NCI-H524 treated with DMSO at 0.1 percent for 48 hours (cell line): ENCODE measurements around the gene CBR1.
A peak's percentile ranks its signal among the peaks of the same experiment; 100 is the strongest.

Experiments
- DNase-seq: peaks from one replicate; lab custom pipeline; 2025; lab: John Stamatoyannopoulos, UW

Gene CBR1

DNA sequence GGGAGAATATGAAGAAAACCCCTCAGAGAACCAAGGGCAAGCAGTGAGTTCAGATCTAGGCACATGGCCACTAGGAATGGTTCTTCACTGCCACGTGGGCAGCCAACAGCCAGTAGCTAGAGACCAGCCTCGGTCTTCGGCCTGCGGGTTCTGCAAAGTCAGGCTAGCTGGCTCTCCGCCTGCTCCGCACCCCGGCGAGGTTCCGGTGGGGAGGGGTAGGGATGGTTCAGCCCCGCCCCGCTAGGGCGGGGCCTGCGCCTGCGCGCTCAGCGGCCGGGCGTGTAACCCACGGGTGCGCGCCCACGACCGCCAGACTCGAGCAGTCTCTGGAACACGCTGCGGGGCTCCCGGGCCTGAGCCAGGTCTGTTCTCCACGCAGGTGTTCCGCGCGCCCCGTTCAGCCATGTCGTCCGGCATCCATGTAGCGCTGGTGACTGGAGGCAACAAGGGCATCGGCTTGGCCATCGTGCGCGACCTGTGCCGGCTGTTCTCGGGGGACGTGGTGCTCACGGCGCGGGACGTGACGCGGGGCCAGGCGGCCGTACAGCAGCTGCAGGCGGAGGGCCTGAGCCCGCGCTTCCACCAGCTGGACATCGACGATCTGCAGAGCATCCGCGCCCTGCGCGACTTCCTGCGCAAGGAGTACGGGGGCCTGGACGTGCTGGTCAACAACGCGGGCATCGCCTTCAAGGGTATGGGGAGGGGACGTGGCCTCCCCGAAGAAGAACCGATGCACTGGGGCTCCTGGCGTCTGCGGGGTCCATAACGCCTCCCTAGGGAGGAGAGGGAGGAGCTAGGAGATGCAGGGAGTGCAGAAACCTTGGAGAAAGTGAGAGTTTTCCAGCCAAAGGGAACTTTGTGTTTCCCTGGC is at the start of gene CBR1:
CBR1 (plus strand) TSS at position 312 of the 871 bp plus-strand sequence; CDS start at position 404, 92 bp downstream.
- DNase-seq = peak; percentile 50

DNA sequence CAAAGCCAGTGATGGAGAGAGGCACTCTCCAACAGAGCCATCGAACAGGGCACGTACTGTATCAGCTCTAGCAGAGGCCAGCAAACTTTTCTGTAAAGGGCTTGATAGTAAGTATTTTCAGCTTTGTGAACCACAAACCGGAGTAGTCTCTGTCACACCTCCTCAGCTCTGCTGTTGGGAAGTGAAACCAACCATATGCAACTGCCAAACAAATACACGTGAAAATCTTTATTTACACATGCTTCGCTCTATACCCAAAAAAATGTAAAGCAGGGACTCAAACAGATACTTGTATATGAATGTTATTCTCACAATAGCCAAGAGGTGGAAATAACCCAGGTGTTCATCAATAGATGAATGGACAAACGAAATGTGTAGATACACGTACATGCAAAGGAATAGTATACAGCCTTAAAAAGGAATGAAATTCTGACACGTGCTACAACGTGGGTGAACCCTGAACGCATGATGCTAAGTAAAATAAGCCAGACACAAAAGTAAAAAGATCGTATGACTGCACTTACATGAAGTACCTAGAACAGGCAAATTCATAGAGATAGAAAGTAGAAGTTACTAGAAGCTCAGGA is 48.5 kb upstream of the CBR1 start:
- DNase-seq = no peak

DNA sequence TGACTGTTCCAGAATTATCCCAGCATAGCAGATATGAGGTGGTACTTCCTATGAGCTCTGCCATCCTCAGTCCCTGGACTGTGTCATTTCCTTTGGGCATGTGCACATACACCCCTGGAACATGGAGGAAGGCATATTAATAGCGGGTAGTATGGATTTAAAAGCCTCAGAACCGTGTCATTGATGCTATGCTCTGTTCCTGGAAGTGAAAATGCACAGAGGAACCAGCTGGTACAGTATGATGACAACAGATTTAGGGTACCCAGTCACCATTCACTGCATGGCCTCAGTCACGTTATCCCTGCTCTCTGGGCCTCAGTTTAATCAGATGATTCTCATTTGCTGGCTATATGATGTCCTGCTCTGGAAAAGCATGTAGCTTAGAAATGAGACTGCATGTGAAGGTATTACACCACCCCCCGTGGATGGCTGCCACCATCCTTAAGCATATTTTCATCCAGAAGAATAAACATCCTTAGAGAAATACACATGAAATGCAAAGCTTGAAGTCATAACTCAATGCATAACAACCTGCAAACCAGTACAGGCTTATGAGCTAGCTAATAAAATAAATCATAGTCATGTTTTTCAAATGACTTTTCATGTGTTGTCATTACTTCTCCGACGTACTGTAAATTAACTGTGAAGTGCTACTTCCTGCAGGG is 47.3 kb upstream of the CBR1 start:
- no peak for DNase-seq

DNA sequence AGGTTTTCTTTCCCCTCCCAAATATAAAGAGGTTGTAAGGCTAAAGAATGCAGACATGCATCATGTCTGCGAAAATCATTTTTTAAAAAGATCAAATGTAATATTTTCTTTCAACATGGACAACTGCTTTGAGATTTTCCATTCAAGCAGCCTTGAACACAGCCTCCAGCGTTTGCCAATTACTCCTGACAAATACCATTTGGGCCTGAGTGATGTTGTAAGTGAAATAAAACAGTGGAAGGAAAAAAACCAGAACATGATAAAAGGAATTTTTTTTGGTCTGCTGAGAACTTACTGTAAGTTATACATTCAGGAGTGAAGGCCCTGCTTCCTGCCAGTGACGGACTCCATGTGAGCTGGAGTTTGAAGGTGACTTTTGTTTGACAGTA is 46.7 kb upstream of the CBR1 start:
- no peak for DNase-seq

DNA sequence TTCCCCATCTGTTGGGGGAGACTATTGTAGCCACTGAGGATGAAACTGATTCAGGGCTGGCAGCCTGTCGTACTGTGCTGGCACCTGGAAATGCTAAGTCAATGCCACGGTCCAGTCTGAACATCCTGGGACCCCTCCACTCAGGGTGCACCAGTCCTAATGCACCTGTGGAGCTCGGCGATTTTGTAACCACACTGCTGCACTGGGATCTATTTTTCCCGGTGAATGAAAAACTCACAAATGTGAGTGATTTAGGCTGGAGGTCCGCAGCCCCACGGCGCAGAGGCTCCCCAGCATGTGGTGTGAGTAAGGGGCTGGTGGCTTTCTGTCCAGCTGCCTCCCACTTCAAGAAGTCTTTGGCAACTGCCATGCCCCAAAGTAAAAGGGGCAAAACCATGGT is 45.0 kb upstream of the CBR1 start:
- DNase-seq = no peak

DNA sequence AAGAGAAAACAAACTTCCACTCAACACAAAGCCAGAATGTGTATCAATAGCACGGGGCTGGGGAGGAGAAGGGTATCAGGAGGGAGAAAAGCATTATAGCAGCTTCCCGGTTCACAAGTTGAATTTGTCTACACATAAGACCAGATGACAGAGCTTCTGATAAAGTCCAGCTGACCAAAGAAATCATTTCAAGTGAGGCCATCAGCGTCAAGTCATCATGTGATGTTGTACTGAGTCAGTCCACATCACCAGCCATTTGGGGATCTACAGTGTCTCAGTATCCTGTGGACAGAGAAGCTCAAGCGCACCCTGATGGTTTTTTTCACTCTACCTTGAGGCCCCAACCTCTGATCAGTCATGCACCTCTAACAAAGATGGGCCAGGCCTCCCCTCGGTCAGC is 42.5 kb upstream of the CBR1 start:
- no peak for DNase-seq

DNA sequence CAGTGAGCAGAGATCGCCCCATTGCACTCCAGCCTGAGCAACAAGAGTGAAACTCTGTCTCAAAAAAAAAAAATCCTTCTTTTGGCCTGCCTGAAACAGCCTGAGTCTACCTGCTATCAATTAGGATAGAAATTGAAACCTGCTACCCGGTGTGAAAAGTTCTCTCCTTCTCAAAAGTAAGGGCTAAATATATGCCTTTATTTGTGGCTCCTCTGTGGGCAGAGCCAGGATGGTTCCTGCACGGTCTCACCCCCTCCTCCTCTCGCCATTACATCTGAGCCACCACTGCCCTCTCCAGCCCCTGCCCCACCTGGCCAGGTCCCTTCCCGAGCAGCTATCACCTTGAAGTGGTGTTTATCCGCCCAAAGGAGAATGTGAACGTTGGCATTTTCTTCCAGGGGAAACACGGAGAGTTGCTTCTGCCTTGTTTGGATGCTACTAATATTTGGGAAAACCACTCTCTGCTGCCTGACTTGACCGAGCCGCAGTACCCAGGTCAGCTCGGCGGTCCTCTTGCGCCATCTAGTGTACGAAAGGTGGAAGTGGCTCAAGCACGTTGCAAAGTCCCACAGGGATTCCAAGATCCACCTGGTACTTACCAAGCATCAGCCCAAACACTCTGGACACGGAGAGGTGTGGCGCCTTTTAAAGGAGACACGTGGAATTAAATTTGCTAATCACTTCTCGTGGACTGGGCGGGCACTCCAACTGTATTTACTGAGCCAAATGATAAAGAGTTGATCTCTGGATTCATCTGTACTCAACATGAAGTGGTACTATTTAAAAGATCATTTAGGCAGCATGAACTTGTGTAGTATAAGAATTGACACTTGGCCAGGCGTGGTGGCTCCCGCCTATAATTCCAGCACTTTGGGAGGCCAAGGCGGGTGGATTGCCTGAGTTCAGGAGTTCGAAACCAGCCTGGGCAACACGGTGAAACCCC is 41.4 kb upstream of the CBR1 start:
- peak; percentile 39 for DNase-seq

DNA sequence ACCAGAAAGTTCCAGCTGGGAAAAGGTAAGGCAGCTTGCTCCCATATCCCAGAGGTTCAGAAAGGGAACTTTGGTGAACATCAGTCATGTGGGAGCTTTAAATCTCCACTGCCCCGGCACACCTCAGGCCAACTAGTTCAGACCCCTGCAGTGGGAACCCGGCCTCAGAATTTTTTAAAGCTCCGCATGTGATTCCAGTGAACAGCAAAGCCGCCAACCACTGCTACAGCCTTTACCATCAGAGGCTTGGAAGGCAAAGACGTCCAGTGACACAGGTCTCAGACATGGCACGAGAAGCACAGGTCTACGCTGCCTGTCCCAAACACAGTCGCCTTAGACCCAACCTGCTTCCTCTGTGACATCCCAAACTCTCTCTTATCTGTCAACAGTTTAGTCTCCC is 40.5 kb upstream of the CBR1 start:
- DNase-seq = no peak

DNA sequence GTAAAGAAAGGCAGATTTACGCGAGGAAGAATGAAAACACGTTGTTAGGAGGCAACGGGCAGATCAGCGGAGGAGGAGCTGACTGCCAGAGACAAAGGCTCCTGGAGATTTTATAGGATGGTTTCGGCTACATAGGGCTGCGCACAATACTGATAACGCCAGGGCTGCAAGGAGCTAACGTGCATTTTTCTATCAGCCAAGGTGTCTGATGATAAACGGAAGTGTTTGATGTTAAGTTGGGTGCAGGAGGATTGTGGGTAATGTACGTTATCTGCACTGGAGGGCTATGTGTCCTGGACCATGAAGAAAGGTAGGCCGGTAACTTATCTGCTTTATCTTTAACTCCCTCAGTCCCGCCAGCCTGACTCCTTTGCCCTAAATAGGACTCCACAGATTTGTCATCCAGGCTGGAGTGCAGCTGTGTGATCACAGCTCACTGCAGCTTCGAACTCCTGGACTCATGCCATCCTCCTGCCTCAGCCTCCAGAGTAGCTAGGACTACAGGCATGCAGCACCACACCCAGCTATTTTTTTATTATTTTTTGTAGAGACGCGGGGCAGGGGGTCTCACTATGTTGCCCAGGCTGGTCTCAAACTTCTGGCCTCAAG is 39.1 kb upstream of the CBR1 start:
- no peak for DNase-seq

DNA sequence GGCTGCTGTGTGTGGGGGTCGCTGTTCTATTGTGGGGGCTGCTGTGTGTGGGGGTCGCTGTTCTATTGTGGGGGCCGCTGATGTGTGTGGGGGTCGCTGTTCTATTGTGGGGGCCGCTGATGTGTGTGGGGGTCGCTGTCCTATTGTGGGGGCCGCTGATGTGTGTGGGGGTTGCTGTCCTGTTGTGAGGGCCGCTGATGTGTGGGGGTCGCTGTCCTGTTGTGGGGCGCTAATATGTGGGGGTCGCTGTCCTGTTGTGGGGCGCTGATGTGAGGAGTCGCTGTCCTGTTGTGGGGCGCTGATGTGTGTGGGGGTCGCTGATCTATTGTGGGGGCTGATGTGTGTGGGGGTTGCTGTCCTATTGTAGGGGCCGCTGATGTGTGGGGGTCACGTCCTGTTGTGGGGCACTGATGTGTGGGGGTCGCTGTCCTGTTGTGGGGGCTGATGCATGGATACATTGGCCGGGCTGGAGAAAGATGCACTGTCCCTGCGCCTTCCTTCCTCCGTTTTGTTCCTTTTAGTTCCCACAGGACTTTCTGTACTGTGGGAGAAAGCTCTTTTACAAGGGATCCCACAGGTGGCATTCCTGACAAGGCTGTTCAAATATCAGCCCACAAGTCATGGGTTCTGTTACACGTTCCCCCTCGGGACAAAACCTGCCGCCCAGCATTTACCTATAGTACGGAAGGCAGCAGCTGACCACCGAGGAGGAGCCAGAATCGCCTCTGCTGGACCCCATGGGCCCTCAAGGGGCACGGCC is 37.0 kb upstream of the CBR1 start:
- DNase-seq = no peak

DNA sequence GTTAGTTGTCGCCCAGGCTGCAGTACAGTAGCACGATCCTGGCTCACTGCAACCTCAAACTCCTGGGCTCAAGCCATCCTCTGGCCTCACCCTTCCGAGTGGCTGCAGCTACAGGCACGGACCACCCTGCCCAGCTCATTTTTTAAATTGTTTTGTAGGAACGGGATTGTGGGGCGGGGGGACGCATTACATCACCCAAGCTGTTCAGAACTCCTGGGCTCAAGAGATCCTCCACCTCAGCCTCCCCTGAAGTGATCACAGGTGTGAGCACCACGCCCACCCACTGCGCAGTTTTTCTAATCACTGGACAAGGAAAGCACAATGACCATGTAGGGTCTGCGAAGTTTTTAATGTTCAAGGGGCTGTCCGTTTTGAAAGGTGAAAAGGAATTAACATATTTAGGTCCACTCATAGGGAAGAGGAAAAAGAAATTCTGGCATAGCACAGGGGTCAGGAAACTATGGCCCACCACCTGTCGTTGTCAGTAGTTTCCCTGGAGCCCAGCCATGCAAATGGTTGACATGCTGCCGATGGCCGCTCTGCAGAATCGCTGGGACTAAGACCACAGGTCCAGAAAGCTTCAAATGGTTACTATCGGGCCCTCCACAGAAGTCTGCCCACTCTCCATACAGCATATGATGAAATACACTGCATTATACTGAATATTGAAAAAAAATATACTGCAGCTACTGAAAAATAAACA is 35.5 kb upstream of the CBR1 start:
- DNase-seq = no peak

DNA sequence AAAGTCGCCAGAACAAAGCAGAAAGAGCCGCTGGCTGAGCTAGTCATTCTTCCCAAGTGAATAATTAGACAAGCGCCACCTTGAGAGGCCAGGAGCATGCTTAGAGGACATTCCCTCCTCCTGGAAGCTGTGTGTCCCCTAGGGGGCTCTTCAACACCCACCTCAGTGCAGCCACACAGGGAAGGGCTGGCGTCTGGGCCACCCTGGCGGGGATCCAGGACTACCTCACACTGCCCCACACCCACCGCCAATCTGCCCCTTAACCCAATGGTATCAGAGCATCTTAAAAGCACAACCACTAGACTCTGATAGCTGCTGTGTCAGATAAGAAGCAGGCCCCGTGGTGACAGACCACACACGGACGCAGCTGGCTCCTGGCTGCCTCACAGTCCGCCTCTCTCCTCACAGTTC is 34.4 kb upstream of the CBR1 start:
- no peak for DNase-seq

DNA sequence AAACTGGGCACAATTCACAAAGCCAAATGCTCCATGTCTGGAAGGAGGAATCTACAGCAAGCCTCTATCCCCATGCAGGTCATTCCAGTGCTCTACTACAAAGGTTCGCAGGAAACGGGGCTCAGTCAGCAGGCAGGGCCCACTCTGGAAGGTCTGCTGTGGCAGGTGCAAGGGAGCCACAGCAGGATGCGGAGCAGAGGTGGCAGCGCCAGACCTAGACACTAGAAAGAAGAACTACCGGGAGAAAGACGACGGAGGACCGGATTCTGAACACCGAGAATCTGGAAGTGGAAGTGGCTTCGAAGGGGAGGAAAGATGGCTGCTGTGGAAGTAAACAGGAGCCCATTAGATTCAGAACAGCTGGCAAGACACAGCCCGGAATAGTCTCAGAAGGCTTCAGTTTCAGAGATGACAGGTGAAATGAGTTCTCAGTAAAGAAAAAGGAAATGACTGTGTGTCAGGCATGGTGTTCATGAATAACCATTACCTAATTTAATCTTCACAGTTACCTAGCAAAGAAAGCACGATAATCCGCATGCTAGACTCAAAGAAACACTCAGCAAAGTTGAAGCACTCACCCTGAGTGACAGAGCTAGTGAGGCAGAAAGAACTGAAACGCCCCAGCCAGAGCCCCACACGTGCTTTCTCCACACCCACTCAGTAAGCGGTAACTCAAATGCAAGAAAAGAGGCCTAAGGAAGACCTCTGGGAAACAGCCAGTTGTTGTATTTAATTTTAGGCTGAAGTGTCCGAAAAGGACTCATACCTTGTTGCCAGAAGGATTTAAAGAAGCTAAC is 30.9 kb upstream of the CBR1 start:
- no peak for DNase-seq

DNA sequence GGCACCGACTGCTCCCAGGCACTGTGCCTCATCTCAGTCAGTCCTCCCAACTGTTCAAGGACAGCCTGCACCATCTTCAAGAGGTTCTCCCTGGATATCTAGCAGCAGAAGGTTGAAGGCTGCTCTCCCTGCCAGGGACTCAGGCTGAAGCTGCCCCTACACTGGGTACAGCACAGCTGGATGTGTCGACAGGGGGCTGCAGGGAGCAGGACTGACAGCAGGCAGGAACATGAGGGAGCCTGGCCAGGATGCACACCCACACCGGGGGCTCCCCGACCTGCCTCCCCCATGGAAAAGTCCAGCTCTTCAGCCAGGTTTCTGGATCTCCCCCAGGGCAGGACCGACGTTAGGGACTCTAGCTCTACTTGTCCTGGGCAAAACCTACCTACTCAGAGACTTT is 30.0 kb upstream of the CBR1 start:
- no peak for DNase-seq

DNA sequence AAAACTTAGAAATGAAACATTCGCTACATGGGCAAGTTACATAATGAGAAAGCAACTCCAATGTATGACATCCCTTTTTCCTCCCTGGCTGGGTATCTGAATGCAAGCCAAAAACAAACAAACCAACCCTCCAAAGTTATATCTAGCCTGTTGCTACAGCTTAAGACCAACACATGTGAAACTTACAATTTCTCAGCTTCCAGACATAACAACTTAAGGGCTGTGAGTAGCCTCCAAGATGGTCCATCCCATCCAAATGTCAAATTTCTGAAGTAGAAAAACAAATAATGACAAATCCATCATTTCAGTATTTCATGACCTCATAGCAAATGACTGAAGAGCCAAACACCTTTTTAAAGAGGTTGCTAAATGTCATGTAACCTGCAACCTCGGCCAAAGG is 29.4 kb upstream of the CBR1 start:
- no peak for DNase-seq

DNA sequence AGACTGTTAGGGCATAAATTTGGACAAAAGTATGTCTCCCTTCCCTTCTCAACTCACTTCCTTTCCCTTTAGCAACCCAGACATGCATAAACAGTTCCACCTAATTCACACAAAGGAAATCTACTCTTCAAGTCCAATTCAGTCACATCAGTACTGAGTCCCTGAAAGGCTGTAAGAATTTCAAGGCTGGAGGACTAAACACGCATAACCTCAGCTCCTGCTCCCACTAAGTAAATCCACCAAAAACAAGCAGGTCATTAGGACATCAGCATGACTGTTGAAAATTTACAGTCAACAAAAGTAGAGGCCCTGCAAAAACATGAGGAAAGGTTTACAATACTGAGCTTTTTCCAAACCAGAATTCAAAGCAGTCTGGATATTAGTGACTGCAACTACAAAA is 27.9 kb upstream of the CBR1 start:
- no peak for DNase-seq

DNA sequence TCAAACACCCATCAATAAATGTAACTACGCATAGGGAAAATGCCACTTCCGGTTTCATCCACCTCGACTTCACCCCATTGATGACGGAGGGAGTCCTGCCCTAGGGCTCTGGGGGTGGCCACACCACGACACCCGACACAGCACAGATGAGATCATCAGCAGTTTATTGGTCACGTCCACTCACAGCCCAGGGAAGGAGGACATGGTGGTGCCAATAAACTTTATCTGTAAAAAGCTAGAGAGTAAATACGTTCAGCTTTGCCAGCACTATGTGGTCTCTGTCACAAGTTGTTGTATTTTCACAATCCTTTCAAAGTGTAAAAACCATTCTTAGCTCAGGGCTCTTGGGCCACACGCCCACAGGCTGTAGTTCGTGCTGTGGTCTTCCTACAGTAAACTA is 25.8 kb upstream of the CBR1 start:
- DNase-seq = no peak

DNA sequence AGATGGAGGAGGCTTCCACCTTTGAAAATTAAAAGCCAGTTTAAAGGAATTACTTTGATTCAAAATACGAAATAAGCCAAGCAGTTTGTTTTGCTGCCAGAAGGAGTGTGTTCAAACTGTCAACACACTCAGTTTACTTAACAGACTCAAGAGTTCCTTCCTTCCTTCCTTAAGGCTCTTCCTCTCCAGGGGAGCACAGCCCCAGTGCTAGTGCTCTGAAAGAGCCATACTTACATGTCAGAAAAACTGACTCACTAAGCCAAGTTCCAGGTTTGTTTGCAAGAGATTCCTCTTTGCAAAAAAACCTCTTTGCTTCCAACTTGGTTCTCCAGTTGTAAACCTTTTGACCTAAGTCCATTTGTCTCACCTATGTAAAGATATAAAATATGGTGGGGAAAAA is 23.8 kb upstream of the CBR1 start:
- DNase-seq = no peak

DNA sequence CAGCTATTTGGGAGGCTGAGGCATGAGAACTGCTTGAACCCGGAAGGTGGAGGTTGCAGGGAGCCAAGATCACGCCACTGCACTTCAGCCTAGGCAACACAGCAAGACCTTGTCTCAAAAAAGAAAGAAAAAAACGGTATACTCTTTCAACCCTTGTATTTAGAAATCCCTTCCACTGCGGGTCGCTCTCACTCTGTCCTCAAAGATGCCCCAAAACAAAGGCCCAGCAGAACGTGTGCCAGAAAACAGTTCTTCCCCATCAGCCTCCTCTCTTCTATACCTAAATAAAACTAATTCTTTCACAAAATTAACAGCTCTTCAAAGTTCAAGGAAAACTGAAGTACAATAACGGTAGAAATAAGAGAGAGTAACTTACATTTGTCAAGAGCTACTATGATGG is 22.7 kb upstream of the CBR1 start:
- DNase-seq = no peak
